ENCODE measurements around the gene NHSL1. TPM values are rescaled to one million over a fixed set of nuclear protein-coding genes. Genes with fewer than 3 reads are reported as not detected.

NHSL1 gene
- total RNA-seq, 1 donor from 2014 or later, result 33.5 TPM

DNA sequence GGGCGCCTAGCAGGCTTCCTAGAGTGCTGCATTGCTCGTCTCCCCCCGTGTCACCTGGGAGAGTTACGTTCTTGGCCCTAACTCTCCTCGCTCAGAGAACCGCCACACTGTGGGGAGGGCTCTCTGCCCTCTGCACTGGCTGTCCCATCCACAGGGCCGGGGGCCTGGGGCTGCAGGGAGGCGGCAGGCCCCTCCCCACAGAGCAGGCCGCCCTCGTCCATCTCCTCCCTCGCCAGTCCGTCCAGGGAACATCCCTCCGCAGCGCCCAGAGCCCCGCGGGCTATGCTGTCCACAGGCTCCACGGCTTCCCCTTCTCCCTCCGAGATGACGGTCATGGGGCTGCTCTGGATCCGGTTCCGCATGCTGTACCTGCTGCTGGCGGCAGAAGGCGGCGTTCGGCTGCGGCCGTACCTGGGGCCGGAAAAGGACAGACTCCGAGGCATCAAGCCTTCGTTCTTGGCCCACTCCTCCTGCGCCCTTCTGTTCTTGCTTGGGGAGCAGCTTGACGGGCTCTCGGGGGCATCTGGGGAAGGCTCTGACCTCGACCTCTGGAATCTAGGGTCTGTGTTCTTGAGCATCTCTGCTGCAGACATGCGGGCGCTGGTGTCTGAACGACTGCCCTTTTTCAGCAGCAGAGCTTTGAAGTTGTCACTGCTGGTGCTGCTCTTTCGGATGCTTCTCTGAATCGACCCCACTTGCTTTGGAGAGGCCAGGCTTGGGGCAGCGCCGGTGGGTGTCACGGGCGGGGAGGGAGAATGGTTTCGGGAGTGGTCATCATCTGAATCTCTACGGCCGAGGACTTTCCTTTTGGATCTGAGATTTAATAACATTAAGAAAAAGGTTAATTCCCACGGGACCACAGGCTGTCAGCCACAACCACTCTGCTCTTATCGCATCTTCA, 75.0 kb downstream of the NHSL1 start:
- TF ChIP-seq EZH2 (IDR thresholded peaks at IDR 0.05; ENCODE audit: insufficient read depth, low read length), result no peak
- TF ChIP-seq, protein P1, sequence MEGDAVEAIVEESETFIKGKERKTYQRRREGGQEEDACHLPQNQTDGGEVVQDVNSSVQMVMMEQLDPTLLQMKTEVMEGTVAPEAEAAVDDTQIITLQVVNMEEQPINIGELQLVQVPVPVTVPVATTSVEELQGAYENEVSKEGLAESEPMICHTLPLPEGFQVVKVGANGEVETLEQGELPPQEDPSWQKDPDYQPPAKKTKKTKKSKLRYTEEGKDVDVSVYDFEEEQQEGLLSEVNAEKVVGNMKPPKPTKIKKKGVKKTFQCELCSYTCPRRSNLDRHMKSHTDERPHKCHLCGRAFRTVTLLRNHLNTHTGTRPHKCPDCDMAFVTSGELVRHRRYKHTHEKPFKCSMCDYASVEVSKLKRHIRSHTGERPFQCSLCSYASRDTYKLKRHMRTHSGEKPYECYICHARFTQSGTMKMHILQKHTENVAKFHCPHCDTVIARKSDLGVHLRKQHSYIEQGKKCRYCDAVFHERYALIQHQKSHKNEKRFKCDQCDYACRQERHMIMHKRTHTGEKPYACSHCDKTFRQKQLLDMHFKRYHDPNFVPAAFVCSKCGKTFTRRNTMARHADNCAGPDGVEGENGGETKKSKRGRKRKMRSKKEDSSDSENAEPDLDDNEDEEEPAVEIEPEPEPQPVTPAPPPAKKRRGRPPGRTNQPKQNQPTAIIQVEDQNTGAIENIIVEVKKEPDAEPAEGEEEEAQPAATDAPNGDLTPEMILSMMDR (IDR thresholded peaks at IDR 0.05; ENCODE audit: insufficient read depth, low read depth, low read length), result no peak
- Histone ChIP-seq H3K4me2 (ENCODE audit: low read length) (no peak overlapping the region), H3K4me3 (ENCODE audit: insufficient read depth, low read depth, low read length) (no peak overlapping the region), H4K20me1 (ENCODE audit: insufficient read depth, low read length) (peaks cover 7% of the 10 kb centered on the region), H3K9me3 (ENCODE audit: insufficient read depth, low read depth, low read length) (no peaks in the 10 kb centered on the region), H3K27me3 (ENCODE audit: insufficient read depth, low read length) (no peaks in the 10 kb centered on the region), H3K79me2 (ENCODE audit: insufficient read depth, low read length) (no peaks in the 10 kb centered on the region), H3K27ac (ENCODE audit: low read depth, low read length) (no peak overlapping the region), H2AFZ (ENCODE audit: low read depth, low read length) (no peak overlapping the region), H3K4me1 (ENCODE audit: insufficient read depth, low read length) (no peaks in the 10 kb centered on the region), H3K9ac (ENCODE audit: low read length) (no peak overlapping the region), H3K36me3 (ENCODE audit: insufficient read depth, low read length) (peaks cover 4% of the 10 kb centered on the region)
- Mint-ChIP-seq H3K4me1 (ENCODE audit: low read depth, unreplicated experiment) (no peaks in the 10 kb centered on the region), H3K9me3 (ENCODE audit: unreplicated experiment) (no peaks in the 10 kb centered on the region), H3K27me3 (ENCODE audit: low read depth, unreplicated experiment) (no peaks in the 10 kb centered on the region), H3K36me3 (ENCODE audit: low read depth, unreplicated experiment) (peaks cover 5% of the 10 kb centered on the region), H3K27ac (ENCODE audit: unreplicated experiment) (no peak overlapping the region), H3K4me3 (ENCODE audit: unreplicated experiment) (no peak overlapping the region)
- FAIRE-seq (no peak), DNase-seq (ENCODE audit: low read depth) (no peak)

DNA sequence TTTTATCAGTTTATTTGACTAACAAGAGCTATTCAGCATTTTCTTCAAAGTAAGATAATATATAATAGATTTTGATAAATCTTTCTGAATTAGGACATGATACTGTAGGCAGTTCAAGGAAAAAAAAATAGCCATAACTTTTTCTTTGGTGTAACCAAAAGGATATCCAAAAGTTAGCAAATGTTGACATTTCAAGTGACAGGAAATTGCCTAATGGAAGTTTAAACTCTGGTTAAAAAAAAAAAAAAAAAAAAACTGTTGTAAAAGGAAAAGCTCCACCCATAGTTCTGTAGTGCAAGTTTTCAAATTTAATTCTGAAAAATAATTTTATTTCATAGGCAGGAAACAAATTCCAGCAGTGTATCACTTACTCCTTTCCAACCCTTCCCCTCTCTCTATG, 76.4 kb downstream of the NHSL1 start:
- peaks cover 5% of the 10 kb centered on the region for H3K36me3 Mint-ChIP-seq (ENCODE audit: low read depth, unreplicated experiment)
- no peak for TF ChIP-seq EZH2 (IDR thresholded peaks at IDR 0.05; ENCODE audit: insufficient read depth, low read length)
- TF ChIP-seq, protein P1 (IDR thresholded peaks at IDR 0.05; ENCODE audit: insufficient read depth, low read depth, low read length), result no peak

DNA sequence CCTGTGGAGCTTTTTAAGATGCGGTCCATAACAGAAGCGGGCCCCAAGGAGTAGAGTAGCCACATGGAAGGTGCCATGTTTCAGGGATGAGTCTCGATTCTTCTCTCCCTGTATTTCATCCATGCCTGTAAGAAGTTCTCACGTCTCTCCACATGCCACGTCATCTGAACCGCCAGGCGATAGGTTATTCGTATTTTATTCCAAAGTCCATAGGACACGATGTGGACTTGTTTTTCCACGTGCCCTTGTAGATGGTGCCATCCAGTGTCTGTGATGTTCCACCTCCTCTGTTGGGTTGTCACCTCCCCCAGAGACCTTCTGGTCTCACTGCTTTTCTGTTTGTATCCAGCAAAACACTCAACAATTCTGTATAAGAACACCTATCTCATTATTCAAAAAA, 77.7 kb downstream of the NHSL1 start:
- Histone ChIP-seq H4K20me1 (ENCODE audit: insufficient read depth, low read length) (no peaks in the 10 kb centered on the region), H3K79me2 (ENCODE audit: insufficient read depth, low read length) (no peaks in the 10 kb centered on the region), H3K4me2 (ENCODE audit: low read length) (no peak overlapping the region), H3K27ac (ENCODE audit: low read depth, low read length) (no peak overlapping the region), H3K27me3 (ENCODE audit: insufficient read depth, low read length) (no peaks in the 10 kb centered on the region), H3K36me3 (ENCODE audit: insufficient read depth, low read length) (peaks cover 4% of the 10 kb centered on the region), H2AFZ (ENCODE audit: low read depth, low read length) (no peak overlapping the region), H3K4me3 (ENCODE audit: insufficient read depth, low read depth, low read length) (no peak overlapping the region), H3K9me3 (ENCODE audit: insufficient read depth, low read depth, low read length) (no peaks in the 10 kb centered on the region), H3K9ac (ENCODE audit: low read length) (no peak overlapping the region), H3K4me1 (ENCODE audit: insufficient read depth, low read length) (no peaks in the 10 kb centered on the region)
- no peak overlapping the region for H3K27ac Mint-ChIP-seq (ENCODE audit: unreplicated experiment)
- no peak overlapping the region for H3K4me3 Mint-ChIP-seq (ENCODE audit: unreplicated experiment)
- FAIRE-seq, result no peak
- H3K4me1 Mint-ChIP-seq (ENCODE audit: low read depth, unreplicated experiment), result no peaks in the 10 kb centered on the region
- no peaks in the 10 kb centered on the region for H3K27me3 Mint-ChIP-seq (ENCODE audit: low read depth, unreplicated experiment)
- H3K9me3 Mint-ChIP-seq (ENCODE audit: unreplicated experiment), result no peaks in the 10 kb centered on the region
- peaks cover 5% of the 10 kb centered on the region for H3K36me3 Mint-ChIP-seq (ENCODE audit: low read depth, unreplicated experiment)
- DNase-seq (ENCODE audit: low read depth), result no peak
- TF ChIP-seq EZH2 (IDR thresholded peaks at IDR 0.05; ENCODE audit: insufficient read depth, low read length), result no peak
- TF ChIP-seq, protein P1 (IDR thresholded peaks at IDR 0.05; ENCODE audit: insufficient read depth, low read depth, low read length), result no peak

More for the DNA sequence above, 76.4 kb downstream of the NHSL1 start:
- Histone ChIP-seq H3K4me1 (ENCODE audit: insufficient read depth, low read length) (no peaks in the 10 kb centered on the region), H3K9ac (ENCODE audit: low read length) (no peak overlapping the region), H2AFZ (ENCODE audit: low read depth, low read length) (no peak overlapping the region), H3K4me2 (ENCODE audit: low read length) (no peak overlapping the region), H3K4me3 (ENCODE audit: insufficient read depth, low read depth, low read length) (no peak overlapping the region), H3K27me3 (ENCODE audit: insufficient read depth, low read length) (no peaks in the 10 kb centered on the region), H3K79me2 (ENCODE audit: insufficient read depth, low read length) (no peaks in the 10 kb centered on the region), H3K9me3 (ENCODE audit: insufficient read depth, low read depth, low read length) (no peaks in the 10 kb centered on the region), H4K20me1 (ENCODE audit: insufficient read depth, low read length) (no peaks in the 10 kb centered on the region), H3K36me3 (ENCODE audit: insufficient read depth, low read length) (peaks cover 4% of the 10 kb centered on the region), H3K27ac (ENCODE audit: low read depth, low read length) (no peak overlapping the region)
- Mint-ChIP-seq H3K4me3 (ENCODE audit: unreplicated experiment) (no peak overlapping the region), H3K9me3 (ENCODE audit: unreplicated experiment) (no peaks in the 10 kb centered on the region), H3K27ac (ENCODE audit: unreplicated experiment) (no peak overlapping the region), H3K27me3 (ENCODE audit: low read depth, unreplicated experiment) (no peaks in the 10 kb centered on the region), H3K4me1 (ENCODE audit: low read depth, unreplicated experiment) (no peaks in the 10 kb centered on the region)
- DNase-seq (ENCODE audit: low read depth) (no peak), FAIRE-seq (no peak)

Measured in astrocyte (in vitro differentiated cells and primary cell).